ENCODE data around the gene GALNT9.

DNA sequence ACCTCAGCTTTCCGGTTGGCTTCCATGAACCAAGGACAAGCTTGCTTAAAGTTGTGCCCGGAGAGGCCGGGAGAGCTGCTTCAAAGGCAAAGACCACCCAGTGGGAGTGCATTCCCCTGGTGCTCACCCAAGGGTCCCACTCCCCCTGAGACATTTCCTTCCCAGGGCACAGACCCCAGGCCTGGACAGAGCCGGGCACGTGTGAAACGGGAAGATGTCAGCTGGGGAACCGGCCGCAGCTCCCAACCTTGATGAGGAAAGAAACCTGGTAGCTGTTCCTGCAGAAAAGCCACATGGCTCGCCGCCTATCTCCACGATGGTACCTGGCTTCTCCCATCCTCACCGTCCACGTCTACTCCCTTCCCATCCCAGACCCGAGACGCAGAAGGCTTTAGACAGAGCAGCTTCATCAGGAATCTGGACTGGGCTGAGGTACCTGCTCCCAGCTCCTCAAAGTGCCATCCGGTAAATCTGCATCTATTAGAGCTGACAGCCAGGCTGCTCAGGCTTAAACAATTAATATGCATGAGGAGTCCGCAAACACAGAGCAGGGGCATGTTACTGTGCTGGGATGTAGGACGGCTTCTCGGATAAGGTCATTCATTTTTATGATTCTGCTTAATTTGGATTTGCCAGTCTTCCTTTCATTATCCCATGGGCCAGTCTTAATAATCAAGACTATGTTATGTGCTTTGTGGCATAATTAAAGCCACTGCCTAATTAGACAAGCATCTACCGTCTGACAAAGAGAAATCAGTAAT lies 53.1 kb downstream of the GALNT9 start:
- TF ChIP-seq, protein P1, sequence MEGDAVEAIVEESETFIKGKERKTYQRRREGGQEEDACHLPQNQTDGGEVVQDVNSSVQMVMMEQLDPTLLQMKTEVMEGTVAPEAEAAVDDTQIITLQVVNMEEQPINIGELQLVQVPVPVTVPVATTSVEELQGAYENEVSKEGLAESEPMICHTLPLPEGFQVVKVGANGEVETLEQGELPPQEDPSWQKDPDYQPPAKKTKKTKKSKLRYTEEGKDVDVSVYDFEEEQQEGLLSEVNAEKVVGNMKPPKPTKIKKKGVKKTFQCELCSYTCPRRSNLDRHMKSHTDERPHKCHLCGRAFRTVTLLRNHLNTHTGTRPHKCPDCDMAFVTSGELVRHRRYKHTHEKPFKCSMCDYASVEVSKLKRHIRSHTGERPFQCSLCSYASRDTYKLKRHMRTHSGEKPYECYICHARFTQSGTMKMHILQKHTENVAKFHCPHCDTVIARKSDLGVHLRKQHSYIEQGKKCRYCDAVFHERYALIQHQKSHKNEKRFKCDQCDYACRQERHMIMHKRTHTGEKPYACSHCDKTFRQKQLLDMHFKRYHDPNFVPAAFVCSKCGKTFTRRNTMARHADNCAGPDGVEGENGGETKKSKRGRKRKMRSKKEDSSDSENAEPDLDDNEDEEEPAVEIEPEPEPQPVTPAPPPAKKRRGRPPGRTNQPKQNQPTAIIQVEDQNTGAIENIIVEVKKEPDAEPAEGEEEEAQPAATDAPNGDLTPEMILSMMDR (IDR thresholded peaks at IDR 0.05), result no peak
- no peak for TF ChIP-seq POLR2A (IDR thresholded peaks at IDR 0.05)
